ENCODE measurements around the gene TNFAIP3.
"Not testable (repeated sequence)": the region's sequence is repeated elsewhere in the genome, so short reads cannot be mapped to it uniquely, and the experiment has no call there.

The TNFAIP3 gene

GRCh38 chr6:137866914-137867684 is at the start of gene TNFAIP3:
Gene TNFAIP3, plus strand, starts transcription at chr6:137867259. Its CDS starts 3,969 bp downstream, at chr6:137871228.
- DNase-seq: peak; percentile 99

- DNase-seq: peak in 1 of 3 donors; percentile 31
Observed at GRCh38 chr6:137818440-137818839, 48.6 kb upstream of the TNFAIP3 start.

- peak; percentile 73 to 87 (median 80) for DNase-seq
Observed at GRCh38 chr6:137819740-137820139, 47.3 kb upstream of the TNFAIP3 start.

GRCh38 chr6:137820425-137820824 is 46.6 kb upstream of the TNFAIP3 start:
- DNase-seq: no peak

GRCh38 chr6:137820952-137821351 is 46.1 kb upstream of the TNFAIP3 start:
- DNase-seq: peak in 1 of 3 donors; percentile 24

GRCh38 chr6:137821491-137821890 is 45.6 kb upstream of the TNFAIP3 start:
- peak in 1 of 3 donors; percentile 27 for DNase-seq

- DNase-seq: peak; percentile 77 to 82 (median 78)
Observed at GRCh38 chr6:137823826-137824555, 43.1 kb upstream of the TNFAIP3 start.

GRCh38 chr6:137824556-137824879 is 42.5 kb upstream of the TNFAIP3 start:
- DNase-seq: no peak

- no peak for DNase-seq
Observed at GRCh38 chr6:137824896-137825295, 42.2 kb upstream of the TNFAIP3 start.

GRCh38 chr6:137827411-137827940 is 39.6 kb upstream of the TNFAIP3 start:
- no peak for DNase-seq

- no peak for DNase-seq
Observed at GRCh38 chr6:137827977-137828810, 38.9 kb upstream of the TNFAIP3 start.

GRCh38 chr6:137829641-137830083 is 37.4 kb upstream of the TNFAIP3 start:
- DNase-seq: peak in 2 of 3 donors; percentile 31 to 52

- peak; percentile 76 to 91 (median 81) for DNase-seq
Observed at GRCh38 chr6:137830511-137830911, 36.5 kb upstream of the TNFAIP3 start.

GRCh38 chr6:137832110-137832509 is 34.9 kb upstream of the TNFAIP3 start:
- DNase-seq: peak; percentile 74 to 90 (median 89)

GRCh38 chr6:137834508-137834907 is 32.6 kb upstream of the TNFAIP3 start:
- no peak for DNase-seq

- DNase-seq: no peak
Observed at GRCh38 chr6:137836788-137837187, 30.3 kb upstream of the TNFAIP3 start.

GRCh38 chr6:137838090-137838489 is 29.0 kb upstream of the TNFAIP3 start:
- DNase-seq: not testable (repeated sequence)

- not testable (repeated sequence) for DNase-seq
Observed at GRCh38 chr6:137838597-137838996, 28.5 kb upstream of the TNFAIP3 start.

- no peak for DNase-seq
Observed at GRCh38 chr6:137839076-137839475, 28.0 kb upstream of the TNFAIP3 start.

- no peak for DNase-seq
Observed at GRCh38 chr6:137840252-137840651, 26.8 kb upstream of the TNFAIP3 start.

- peak; percentile 72 to 89 (median 84) for DNase-seq
Observed at GRCh38 chr6:137843211-137843610, 23.8 kb upstream of the TNFAIP3 start.

GRCh38 chr6:137844327-137844726 is 22.7 kb upstream of the TNFAIP3 start:
- DNase-seq: not testable (repeated sequence)

- DNase-seq: not testable (repeated sequence)
Observed at GRCh38 chr6:137844773-137845172, 22.3 kb upstream of the TNFAIP3 start.
